ENCODE data around the gene COL11A1.

COL11A1 gene

DNA sequence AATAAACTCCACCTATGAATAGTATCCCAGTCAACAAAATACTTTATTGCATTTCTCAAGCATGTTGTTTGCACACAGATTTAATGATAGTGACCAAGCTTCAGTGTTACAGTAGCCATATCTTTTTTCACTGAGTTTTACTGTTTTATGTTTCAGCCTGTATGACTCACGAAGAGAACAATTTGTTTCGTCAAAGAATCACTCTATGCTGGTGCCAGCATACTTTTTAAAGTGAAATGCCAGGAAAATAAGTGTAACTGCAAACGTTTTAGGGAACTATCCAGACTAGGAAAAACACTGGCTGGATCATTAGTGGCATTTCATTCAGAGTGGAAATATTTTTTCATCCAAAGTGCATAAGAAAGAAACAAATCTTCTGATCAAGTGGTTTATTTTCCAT is 210.8 kb downstream of the COL11A1 start:
- no peak for DNase-seq

DNA sequence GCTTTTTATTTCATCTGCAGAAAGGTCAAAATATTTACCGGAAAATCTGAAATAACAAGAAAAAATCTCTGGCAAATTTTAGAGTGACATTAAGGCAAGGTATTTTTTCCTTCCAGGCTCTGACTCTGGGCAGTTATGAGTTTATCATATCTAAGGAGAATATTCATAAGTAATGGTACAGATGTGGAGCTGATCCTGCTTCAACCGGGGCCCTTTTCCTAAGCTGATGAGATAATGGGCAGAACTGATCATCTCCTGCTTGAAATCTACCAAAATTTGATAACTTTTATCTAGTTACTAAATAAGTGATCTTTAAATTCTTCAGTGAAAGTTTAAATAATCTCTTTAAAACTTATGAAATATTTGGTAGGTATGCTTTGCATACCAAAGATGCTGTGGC is 211.6 kb downstream of the COL11A1 start:
- no peak for DNase-seq

DNA sequence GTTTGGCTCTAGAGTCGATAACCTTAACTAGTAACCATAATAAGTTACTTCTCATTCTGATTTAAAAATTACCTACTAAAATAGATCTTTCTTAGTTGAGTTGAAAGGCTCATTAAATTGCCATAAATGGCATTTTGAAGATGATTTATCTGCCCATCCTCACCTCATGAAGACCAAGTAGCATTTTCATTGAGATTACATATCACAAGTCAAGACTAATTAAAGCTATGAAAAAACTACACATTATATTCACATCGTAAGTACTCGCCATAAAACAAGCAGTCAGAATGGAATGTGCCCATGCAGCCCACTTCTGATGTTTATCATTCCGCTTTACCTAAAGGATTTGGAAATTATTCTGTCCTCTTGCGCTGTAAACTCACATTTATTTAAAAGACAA is 212.0 kb downstream of the COL11A1 start:
- no peak for DNase-seq

DNA sequence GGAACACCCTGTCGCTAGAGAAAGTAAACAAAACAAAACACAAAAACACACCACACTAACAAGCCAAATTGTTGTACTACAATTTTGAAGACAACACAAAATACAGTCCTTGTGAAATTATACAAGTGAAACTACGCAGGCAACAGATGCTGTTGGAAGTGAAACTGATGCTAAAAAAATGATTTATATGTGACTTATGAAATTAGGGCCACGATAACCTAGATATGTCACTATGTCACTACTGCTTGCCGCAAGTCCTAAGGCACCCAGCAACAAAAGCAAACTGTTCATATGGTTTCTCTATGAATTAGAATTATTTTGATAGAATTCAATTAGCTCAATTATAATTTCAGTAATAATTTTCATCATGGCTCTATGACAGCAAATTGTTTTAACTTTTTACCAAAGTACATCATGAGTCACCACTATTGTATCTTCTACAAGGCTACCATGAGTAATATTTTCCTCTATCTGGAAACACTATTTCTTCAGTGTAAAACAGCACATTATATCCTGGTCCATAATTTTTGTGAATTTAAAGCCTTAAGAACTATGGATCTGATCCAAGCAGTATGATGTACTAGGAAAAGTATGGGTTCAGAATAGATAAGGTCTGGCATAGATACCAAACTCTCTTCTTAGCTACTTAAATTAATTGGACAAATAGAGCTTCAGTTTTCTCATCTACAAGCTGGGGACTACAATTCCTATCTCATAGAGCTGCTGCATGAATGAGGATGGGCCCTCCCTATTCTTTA is 216.3 kb downstream of the COL11A1 start:
- no peak for DNase-seq

DNA sequence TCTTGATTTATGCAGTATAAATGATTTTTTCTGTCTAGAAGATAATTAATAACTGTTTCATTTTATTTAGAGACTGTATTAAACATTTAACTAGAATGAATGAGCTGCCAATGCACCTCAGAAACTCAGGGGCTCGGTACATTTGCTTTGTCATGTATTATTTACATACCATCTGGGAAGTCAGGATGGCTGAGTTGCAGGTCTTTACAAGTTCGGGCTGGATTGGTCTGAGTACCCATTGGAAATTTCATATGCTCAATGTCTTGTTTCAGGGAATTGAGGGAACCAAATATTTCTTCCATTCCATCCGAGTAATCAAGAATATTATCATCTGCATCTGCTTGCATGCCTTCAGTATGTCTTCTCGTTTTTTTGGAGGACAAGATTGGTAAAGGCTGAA is 221.7 kb downstream of the COL11A1 start:
- no peak for DNase-seq

DNA sequence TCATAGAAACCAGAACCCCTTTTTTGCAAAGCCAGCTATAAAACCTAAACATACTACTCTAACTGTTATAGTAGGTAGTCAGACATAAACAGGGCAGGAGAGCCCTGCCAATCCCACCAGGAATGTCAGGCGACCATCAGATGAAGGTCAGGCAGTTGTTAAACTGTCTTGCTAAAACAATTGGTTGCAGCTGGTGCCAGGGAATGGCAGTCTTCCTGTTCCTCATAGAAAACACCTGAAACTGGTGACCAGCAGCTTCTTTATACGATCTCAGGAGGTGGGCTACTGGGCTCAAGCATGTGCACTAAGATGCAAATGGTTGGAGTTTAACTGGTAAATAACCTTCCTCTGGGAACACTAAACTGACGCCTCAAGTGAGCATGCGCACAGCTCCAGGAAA is 224.1 kb downstream of the COL11A1 start:
- DNase-seq = no peak

DNA sequence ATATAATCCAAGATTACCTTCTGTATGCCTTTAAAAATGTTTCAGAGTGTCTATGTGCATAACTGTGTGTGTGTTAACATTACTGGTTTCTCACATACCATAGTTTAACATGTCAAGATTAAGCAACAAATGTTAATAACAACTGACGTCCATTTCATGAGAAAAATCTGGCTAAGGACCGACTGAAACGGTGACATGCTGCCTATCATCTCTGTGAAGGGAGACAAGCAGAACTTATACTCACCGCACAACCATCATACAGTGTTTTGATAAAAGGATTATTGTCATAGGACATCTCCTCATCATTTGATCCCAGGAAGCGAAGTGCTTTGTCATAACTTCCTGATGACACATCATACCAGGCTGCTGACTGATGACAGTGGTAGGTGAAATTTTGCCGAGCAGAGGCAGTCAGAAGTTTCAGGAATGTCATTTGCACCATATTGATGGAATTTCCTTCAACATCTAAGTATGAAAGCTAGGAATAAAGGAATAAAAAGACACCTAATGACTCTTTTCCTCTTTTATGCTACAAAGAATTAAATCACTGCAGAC is 228.8 kb downstream of the COL11A1 start:
- DNase-seq = no peak

DNA sequence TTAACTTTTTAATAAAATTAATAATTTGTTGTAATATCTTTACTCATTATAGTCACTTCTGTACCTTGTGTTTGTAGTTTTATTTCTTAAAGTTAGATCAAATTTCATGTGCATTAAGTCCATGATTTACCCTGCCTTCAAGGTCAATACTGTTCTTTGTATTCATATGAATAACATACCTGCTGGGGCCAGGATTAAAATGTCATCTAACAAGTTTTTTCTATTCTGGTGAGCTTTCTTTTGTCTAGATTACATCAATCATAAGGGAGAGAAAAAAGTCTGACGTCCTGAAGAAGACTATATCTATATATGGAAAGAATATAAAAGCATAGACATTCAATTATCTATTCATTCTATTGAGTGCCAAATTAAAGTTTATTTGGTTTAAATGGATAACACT is 232.6 kb downstream of the COL11A1 start:
- DNase-seq = no peak

DNA sequence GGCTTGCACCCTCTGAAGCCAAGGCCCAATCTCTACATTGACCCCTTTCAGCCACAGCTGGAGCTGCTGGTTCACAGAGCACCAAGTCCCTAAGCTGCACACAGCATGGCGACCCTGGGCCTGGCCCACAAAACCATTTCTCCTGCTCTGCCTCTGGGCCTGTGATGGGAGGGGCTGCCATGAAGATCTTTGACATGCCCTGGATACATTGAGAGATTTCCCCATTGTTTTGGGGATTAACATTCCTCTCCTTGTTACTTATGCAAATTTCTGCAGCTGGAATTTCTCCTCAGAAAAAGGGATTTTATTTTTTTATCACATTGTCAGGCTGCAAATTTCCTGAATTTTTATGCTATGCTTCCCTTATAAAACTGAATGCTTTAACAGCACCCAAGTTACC is 235.8 kb downstream of the COL11A1 start:
- no peak for DNase-seq

DNA sequence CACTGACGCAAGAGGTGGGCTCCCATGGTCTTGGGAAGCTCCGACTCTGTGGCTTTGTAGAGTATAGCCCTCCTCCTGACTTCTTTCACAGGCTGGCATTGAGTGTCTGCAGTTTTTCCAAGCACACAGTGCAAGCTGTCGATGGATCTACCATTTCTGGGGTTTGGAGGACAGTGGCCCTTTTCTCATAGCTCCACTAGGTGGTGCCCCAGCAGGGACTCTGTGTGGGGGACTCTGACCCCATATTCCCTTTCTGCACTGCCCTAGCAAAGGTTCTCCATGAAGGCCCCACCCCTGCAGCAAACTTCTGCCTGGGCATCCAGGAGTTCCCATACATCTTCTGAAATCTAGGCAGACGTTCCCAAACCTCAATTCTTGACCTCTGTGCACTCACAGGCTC is 236.2 kb downstream of the COL11A1 start:
- no peak for DNase-seq

DNA sequence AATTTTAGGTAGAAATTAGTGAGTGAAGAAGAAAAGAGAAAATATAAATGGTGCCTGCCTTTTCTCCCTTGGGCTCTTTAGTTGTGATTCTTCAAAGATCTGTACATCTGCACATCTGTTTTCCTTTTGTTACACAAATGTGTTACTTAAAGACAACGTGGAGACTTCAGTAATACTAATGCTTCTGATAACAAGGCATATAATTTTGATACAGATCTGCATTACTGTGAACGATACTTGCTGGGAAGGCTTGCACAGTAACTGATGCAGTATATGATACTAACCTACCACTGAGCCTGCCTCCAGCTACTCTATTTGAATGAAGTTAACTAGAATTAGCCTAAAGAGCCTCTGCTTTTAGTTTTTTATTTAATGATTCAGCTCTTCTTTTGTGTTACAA is 244.6 kb downstream of the COL11A1 start:
- DNase-seq = no peak

DNA sequence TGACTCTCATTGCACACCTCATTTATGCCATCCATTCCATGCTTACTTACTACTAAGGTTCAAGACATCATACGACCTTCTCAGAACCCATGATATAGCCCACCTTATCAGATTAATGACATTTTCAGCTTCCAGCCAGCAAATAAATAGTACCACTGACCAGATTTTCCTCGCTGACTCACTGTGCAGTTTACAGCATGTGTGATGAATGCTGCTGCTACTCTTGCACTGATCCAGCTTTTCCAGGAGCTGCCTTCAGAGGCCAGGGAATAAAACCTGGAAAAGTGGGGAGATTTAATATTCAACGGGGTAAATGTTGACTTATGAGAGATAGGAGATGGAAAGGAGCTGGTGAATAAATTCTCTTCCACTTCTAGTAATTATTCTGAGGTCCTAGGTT is 247.1 kb downstream of the COL11A1 start:
- DNase-seq = no peak

DNA sequence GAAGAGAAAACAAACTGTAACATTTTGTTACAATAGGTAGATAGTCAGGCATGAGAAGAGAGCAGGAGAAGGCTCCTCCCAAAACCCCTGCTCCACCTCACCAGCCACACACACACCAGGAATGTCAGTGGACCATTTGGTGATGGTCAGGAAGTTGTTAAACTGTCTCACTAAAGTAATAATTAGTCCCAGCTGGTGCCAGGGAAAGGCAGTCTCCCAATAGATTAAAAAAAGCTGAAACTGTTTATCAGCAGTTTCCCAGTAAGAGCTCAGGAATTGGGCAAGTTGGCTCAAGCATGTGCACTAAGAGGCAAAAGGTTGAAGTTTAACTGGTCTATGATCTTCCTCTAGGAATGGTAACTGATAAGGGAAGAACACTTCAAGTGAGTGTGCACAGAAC is 249.6 kb downstream of the COL11A1 start:
- no peak for DNase-seq

DNA sequence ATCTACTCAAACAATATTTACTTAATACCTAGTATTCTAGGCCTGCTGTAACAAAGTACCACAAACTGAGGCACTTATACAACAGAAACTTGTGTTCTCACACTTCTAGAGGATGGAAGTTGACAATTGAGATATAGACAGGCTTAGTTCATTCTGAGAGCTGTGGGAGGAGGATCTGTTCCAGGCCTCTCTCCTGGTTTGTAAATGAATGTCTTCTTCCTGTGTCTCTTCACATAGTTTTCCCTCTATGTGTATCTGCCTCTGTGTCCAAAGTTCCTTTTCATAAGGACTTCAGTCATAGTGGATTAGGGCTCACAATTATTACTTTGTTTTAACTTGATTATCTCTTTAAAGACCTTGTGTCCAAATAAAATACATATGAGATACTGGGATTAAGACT is 251.1 kb downstream of the COL11A1 start:
- DNase-seq = no peak

DNA sequence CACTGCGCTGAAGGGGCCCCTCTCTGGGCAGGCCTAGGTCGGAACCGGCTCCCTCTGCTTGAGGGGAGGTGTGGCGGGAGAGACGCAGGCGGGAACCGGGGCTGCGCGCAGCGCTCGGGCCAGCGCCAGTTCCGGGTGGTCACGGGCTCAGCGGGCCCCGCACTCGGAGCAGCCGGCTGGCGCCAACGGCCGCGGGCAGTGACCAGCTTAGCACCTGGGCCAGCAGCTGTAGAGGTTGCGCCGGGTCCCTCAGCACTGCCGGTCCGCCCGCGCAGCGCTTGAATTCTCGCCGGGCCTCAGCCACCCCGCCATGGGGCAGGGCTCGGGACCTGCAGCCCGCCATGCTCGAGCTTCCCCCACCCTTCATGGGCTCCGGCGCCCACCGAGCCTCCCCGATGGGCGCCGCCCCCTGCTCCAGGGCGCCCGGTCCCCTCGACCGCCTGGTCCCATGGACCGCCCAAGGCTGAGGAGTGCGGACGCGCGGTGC is 254.6 kb downstream of the COL11A1 start:
- DNase-seq = no peak

DNA sequence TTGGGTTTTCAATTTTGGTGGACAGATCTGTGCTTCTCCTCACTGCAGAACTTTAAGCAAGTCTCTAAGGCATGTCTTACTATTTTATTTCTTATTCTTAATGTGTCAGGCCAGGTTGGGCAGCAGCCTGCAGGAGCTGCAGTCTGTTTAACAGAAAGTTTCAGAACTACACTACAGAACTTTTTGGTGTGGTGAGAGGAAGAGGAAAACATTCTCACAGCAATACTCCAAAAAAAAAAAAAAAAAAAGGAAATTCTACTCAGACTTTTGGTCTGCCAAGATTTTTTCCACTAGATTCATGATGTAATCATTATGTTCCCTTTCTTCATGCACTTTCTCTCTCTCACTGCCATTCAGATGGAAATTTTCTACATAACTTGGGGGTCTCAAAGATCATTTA is 255.2 kb downstream of the COL11A1 start:
- DNase-seq = no peak

DNA sequence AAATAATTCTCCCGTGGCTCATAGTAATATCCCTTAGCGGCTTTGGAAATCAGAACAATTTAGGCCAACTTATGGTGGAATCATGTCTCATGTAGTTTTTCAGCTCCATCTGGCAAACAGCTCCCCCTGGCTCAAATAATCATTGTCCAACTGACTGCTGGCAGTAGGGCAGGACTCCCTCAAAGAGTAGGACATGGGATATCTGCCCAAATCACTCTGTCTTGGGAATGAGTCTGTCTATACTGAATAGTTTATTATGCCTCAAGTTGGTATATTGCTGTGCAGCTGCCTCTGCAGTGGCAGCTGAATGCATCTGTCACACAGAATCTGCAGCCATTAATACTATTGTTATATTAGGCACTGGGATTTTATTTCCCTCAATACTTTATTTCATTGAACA is 255.7 kb downstream of the COL11A1 start:
- no peak for DNase-seq

DNA sequence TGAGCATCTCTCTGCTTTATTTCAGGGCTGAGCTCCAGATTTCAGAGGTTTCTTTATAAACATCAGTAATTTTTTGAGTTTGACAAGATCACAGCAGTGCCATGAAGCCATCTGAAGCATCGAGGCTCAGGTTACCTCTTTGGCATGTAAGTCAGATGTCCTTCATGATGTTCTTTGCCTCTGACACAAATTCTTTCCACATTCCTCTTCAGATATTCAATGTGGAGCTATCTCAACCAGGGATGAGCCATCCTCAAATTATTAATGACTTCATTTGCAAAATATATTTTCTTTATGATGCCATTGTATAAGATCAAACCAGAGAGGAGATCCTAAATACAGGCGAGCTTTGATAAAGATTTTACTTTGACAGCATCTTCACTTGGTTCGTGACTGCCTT is 256.7 kb downstream of the COL11A1 start:
- no peak for DNase-seq

DNA sequence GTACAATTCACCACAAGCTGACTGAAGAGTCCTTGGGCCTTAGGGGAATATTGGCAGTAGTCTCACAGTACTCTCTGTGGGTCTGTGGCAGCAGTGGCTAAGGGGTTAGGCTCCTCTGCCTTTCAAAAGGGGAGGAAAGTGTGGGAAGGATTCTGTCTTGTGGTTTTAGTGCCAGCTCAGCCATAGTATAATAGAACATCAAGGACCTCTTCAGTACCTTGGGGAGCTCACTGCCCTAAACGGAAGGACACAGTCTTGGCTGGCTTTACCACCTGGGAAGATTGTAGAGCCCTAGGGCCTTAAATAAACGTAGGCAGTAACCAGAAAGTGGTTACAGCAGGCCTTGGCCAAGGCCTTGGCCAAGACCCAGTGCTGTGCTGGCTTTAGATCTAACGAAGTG is 265.7 kb downstream of the COL11A1 start:
- no peak for DNase-seq

DNA sequence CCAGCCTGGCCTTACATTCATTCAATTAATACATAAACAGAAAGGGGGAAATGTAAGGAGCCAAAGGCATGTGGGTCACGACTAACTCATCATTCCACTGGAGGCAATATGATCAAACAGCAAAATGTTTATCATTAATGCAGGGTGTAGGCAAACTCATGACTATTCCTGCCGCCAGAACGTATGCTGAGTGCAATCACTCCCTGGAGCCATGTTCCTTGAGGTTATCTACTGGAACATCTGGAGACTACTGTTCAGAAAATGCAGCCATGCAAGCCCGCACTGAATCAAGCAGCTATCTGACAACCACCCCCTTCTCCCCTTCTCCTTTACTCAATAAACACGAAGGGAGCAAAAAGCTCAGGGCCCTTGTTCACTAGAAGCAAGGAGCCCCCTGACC is 267.6 kb downstream of the COL11A1 start:
- DNase-seq = no peak

DNA sequence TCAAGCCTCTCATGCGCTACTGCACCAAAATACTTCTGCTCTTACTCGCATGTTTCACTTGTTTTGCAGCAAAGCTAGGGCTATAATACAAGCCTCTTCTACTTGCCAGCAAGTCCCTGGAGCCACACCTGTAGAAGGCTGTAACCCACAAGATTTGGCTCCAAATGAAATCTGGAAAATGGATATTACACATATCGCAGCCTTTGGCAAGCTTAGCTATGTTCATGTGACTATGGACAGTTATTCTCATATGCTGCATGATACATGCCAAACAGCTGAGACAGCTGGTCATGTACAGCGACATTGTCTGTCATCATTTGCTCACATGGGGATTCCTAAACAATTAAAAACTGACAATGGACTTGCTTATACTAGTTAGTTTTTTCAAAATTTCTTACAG is 270.3 kb downstream of the COL11A1 start:
- DNase-seq = no peak

DNA sequence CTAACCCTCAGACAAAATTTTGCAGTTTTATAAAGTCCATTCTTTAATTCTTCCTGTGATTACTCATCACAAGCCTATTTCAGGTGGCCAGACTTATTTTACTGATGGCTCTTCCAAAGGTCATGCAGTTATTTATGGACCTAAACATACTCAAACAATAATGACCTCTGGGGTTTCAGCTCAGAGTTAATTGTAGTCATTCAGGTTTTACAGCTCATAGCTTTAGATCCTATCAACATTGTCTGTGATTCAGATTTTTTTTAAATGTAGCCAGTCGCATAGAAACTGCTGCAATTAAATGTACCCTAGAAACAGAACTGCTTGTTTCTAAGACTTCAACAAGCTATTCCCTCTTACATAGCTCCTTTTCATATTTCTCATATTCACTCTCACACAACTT is 270.8 kb downstream of the COL11A1 start:
- no peak for DNase-seq

DNA sequence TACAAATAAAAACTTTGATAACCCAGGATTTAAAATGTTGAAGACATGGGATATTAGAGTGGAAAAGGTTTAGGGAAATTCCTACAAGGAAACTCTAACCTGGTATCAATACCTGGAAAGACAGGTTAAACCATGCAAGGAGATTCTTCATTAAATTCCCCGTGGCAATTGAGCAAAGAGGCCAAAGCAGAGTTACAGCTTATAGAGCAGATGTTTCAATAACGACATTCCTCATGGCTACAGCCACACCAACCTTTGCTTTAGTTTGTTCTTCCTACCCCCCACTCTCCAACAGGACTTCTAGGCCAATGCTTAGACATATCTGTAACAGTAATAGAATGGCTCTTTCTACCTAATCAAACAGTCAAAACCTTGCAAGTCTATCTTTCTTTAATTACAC is 271.3 kb downstream of the COL11A1 start:
- no peak for DNase-seq

DNA sequence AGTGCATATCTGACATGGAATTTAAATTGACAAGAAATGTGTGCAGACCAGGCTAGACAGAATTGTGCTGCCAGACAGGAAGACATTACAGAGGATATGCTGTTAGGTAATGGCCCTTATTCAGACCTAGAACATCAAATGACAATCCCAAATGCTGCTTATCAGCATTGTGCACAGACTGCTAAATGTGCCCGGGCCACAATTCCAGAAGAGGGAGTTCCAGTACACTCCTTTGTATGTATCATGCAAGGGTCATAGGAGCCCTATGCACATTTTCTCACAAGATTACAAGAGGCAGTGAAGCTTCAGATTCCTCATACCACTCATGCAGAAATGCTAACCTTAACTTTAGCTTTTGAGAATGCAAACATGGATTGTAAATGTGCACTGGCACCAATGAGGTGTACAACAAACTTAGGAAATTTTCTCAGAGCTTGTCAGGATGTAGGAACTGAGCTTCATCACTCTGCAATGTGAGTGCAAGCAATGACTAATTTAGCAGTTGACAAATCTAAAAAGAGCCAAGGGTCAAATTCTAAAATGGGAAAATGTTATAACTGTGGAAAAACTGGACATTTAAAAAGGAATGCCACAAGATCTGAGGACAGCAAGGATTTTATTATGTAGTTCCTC is 273.5 kb downstream of the COL11A1 start:
- no peak for DNase-seq

DNA sequence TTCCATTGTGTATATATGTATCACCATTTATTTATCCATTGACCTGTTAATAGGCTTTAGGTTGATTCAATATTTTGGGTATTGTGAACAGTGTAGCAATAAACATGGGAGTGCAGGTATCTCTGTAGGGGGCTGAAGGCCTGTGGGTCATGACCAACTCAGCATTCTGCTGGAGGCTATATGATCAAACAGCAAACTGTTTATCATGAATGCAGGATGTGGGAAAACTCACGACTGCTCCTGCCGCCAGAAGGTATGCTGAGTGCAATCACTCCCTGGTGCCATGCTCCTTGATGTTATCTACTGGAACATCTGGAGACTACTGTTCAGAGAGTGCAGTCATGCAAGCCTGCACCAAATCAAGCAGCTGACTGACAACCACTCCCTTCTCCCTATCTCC is 275.2 kb downstream of the COL11A1 start:
- DNase-seq = no peak
